RWPE2 (cell line): Measurements from ENCODE around the gene MYF5.

ENCODE experiments used
- ATAC-seq: fragments of 200-7000 bp; cut with Tn5 transposase; 3 replicates; pipeline ENCODE4 v1.9.1; 2021; ENCODE audit warnings: low read depth
- DNase-seq: peaks from one replicate; pipeline ENCODE4 v3.0.0-alpha.2; 2020; ENCODE audit warnings: low spot score
- H3K27ac ChIP-seq: fragments of 450-650 bp; 2 replicates; pipeline ENCODE4 v1.5.1; 2017; ENCODE audit warnings: mild to moderate bottlenecking; ENCODE audit not compliant: poor library complexity, severe bottlenecking
- H3K27me3 ChIP-seq: fragments of 250-450 bp; sonication (Bioruptor Pico); 2 replicates; pipeline ENCODE4 v1.5.1; 2021; ENCODE audit warnings: mild to moderate bottlenecking, moderate library complexity; ENCODE audit not compliant: insufficient read depth, poor library complexity, severe bottlenecking
- H3K36me3 ChIP-seq: fragments of 250-450 bp; sonication (Bioruptor Pico); 2 replicates; pipeline ENCODE4 v1.5.1; 2020; ENCODE audit warnings: low read depth, mild to moderate bottlenecking, moderate library complexity
- H3K4me1 ChIP-seq: fragments of 250-450 bp; sonication (Bioruptor Pico); 2 replicates; pipeline ENCODE4 v1.5.1; 2021; ENCODE audit warnings: mild to moderate bottlenecking, moderate library complexity; ENCODE audit not compliant: insufficient read depth, poor library complexity, severe bottlenecking
- H3K4me3 ChIP-seq: fragments of 250-450 bp; sonication (Bioruptor Pico); 2 replicates; pipeline ENCODE4 v1.5.1; 2021; ENCODE audit warnings: mild to moderate bottlenecking, moderate library complexity; ENCODE audit not compliant: severe bottlenecking
- H3K9me3 ChIP-seq: fragments of 250-450 bp; sonication (Bioruptor Pico); 2 replicates; pipeline ENCODE4 v1.5.1; 2021; ENCODE audit warnings: mild to moderate bottlenecking, moderate library complexity; ENCODE audit not compliant: severe bottlenecking
- TF ChIP-seq, protein P1 (sequence below): fragments of 450-650 bp; IDR thresholded peaks from one replicate; pipeline ENCODE4 v1.5.1; 2017; ENCODE audit warnings: mild to moderate bottlenecking, moderate library complexity; ENCODE audit not compliant: poor library complexity, severe bottlenecking

Gene MYF5

DNA sequence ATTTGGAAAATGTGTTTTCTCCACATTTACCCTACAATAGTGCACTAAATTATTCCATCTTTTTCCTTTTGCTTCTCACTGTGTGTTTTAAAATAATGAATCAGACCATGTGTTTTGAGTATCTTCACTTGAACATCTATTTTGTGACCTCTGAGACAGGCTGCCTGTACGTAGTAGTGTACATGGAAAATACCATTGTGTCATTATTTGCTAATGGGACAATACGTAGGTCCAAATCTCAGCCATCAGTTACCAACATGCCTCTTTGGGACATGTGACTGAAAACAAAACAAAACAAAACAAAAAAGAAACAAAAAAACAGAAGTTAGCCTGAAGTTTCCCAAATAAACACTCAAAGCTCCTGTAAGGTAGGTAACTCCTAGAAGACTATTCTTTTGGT, 16.4 kb upstream of the MYF5 start:
- ATAC-seq (no peak), DNase-seq (no peak)
- Histone ChIP-seq H3K4me1 (peaks cover 10% of the 10 kb centered on the region), H3K27me3 (no peaks in the 10 kb centered on the region), H3K27ac (no peak overlapping the region), H3K4me3 (no peak overlapping the region), H3K36me3 (no peaks in the 10 kb centered on the region), H3K9me3 (no peaks in the 10 kb centered on the region)
- TF ChIP-seq, protein P1, sequence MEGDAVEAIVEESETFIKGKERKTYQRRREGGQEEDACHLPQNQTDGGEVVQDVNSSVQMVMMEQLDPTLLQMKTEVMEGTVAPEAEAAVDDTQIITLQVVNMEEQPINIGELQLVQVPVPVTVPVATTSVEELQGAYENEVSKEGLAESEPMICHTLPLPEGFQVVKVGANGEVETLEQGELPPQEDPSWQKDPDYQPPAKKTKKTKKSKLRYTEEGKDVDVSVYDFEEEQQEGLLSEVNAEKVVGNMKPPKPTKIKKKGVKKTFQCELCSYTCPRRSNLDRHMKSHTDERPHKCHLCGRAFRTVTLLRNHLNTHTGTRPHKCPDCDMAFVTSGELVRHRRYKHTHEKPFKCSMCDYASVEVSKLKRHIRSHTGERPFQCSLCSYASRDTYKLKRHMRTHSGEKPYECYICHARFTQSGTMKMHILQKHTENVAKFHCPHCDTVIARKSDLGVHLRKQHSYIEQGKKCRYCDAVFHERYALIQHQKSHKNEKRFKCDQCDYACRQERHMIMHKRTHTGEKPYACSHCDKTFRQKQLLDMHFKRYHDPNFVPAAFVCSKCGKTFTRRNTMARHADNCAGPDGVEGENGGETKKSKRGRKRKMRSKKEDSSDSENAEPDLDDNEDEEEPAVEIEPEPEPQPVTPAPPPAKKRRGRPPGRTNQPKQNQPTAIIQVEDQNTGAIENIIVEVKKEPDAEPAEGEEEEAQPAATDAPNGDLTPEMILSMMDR: no peak

DNA sequence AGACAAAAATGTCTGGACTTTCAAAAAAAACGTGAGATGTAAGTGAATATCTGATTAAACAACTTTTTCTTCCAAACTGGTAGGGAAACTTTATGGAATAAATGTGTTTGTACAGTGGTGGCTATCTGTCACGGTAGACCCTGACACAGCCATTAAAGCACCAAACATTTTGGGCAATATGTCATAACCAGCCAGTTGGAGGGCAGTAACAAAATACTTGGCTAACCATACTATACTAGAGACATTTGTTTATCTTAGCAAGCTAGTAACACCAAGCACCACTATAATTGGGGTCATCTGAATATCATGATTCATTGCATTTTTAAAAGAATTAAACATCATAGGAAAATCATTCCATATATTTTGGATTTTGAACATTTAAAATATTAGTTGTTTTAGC, 15.3 kb upstream of the MYF5 start:
- no peak overlapping the region for H3K4me3 ChIP-seq
- ATAC-seq (no peak), DNase-seq (no peak)
- TF ChIP-seq, protein P1: no peak
- H3K9me3 ChIP-seq: no peaks in the 10 kb centered on the region
- peaks cover 4% of the 10 kb centered on the region for H3K27me3 ChIP-seq
- H3K4me1 ChIP-seq: peaks cover 10% of the 10 kb centered on the region
- H3K36me3 ChIP-seq: no peaks in the 10 kb centered on the region
- no peak overlapping the region for H3K27ac ChIP-seq

DNA sequence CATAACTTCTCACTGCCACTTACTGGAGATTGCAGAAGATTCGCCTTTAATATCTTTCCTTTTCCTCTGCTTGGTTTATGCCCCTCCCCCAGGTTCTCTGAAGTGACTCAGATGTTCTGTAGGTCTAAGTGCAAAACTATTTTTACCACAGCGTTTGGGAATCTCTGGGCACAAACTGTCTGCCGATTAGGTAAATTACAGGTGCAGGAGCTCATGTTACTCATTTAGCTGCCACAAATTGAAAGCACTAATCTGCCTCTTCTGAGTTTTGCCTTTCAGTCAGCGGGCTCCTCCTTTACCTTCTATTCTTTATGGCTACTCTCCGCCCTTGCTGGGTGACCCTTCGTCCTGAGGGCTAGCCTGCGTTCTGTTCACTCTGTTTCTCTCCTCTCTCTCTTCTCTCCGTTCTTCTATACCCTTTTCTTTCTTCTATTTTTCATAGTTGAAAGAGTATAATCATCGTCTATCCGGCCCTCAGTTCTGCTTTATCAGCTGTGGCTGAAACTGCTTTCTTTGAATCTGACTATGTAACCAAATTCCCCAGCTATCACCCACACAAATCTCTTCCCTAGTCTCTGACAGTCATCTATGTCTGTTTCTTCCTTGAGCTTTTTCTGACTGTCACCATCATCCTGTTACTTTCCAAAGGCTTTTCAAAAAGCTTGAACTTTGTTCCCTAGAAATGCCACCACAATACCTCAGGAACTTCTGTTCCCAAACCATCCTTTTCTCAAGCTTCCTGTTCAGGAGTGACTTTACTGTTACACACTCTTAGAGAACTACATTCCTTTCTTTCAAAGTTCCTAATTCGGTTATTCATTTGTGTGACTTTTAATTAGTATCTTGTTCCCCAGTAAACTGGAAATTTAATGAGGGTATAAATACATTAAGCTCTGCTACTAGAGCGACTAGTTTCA, 13.6 kb upstream of the MYF5 start:
- TF ChIP-seq, protein P1: no peak
- no peaks in the 10 kb centered on the region for H3K9me3 ChIP-seq
- DNase-seq (no peak), ATAC-seq (peak; percentile 98)
- H3K27ac ChIP-seq: no peak overlapping the region
- H3K36me3 ChIP-seq: no peaks in the 10 kb centered on the region
- peaks cover 10% of the 10 kb centered on the region for H3K4me1 ChIP-seq
- no peak overlapping the region for H3K4me3 ChIP-seq
- H3K27me3 ChIP-seq: peaks cover 5% of the 10 kb centered on the region

DNA sequence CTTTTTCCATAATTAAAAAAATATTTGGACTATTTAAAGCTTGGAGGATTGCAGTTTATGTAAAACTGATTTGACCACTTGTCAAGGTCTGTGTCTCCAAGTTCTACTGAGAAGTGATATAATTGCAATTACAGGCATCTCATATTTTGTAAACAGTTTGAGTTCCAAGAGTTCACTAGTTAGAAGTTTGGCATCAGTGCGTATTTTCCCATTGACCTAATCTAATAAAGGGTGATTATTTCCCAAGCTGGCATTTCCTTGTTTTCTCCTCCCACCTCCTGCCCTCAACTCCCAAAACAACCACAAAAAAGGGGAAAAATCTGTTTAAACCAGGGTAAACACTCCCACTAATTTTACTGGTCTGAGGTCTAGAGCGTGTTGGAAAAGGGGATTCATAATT, 12.3 kb upstream of the MYF5 start:
- no peak for ATAC-seq
- DNase-seq: no peak
- TF ChIP-seq, protein P1: no peak
- H3K9me3 ChIP-seq: no peaks in the 10 kb centered on the region
- no peaks in the 10 kb centered on the region for H3K36me3 ChIP-seq
- peaks cover 10% of the 10 kb centered on the region for H3K4me1 ChIP-seq
- H3K4me3 ChIP-seq: no peak overlapping the region
- no peak overlapping the region for H3K27ac ChIP-seq
- peaks cover 5% of the 10 kb centered on the region for H3K27me3 ChIP-seq
